IPS-18a (cell line): ENCODE measurements around the gene GRM7.

Experiments
- H3K27ac ChIP-seq: one replicate; pipeline ENCODE4 v1.5.1; 2013; ENCODE audit warnings: low read length
- H3K27me3 ChIP-seq: one replicate; pipeline ENCODE4 v1.6.1; 2013; ENCODE audit warnings: mild to moderate bottlenecking, low read length; ENCODE audit not compliant: control insufficient read depth, insufficient read depth
- H3K36me3 ChIP-seq: one replicate; pipeline ENCODE4 v1.6.1; 2013; ENCODE audit warnings: low read depth, low read length; ENCODE audit not compliant: control insufficient read depth
- H3K4me1 ChIP-seq: one replicate; pipeline ENCODE4 v1.6.1; 2013; ENCODE audit warnings: low read depth, low read length; ENCODE audit not compliant: control insufficient read depth
- H3K4me3 ChIP-seq: one replicate; pipeline ENCODE4 v1.5.1; 2013; ENCODE audit warnings: low read length
- H3K9ac ChIP-seq: one replicate; pipeline ENCODE4 v1.6.1; 2013; ENCODE audit warnings: mild to moderate bottlenecking, low read length, moderate library complexity
- H3K9me3 ChIP-seq: one replicate; pipeline ENCODE4 v1.6.1; 2013; ENCODE audit warnings: low read depth, low read length; ENCODE audit not compliant: control insufficient read depth

GRM7 gene

GRCh38 chr3:7309641-7310102, 448.8 kb downstream of the GRM7 start:
- H3K9ac ChIP-seq = no peak overlapping the region
- no peaks in the 10 kb centered on the region for H3K27me3 ChIP-seq
- no peaks in the 10 kb centered on the region for H3K4me1 ChIP-seq
- H3K9me3 ChIP-seq = no peaks in the 10 kb centered on the region
- no peak overlapping the region for H3K27ac ChIP-seq
- no peaks in the 10 kb centered on the region for H3K36me3 ChIP-seq
- H3K4me3 ChIP-seq = no peak overlapping the region

DNA sequence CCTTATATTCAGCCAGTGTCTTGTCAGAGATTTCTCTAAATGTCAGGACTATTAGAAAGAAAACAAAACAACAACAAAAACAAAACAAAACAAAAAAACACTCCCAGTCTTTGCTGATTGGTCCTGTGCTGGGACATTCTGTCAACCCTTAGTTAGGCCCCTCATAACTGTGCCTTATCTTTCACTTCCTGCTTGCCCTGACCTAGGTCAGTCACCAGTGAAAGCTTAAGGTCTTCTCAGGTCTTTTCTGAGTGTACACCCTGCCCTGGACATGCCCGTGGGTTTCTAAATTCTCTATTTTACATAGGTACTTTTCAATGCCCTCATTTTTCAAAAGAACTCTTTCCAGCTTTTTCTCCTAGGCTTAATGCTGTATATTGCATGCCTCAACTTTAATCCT, 454.1 kb downstream of the GRM7 start:
- H3K9ac ChIP-seq = no peak overlapping the region
- H3K27ac ChIP-seq = no peak overlapping the region

GRCh38 chr3:7322957-7323669, 462.2 kb downstream of the GRM7 start:
- H3K27me3 ChIP-seq = no peaks in the 10 kb centered on the region
- no peak overlapping the region for H3K27ac ChIP-seq
- H3K9me3 ChIP-seq = no peaks in the 10 kb centered on the region
- H3K4me1 ChIP-seq = no peaks in the 10 kb centered on the region
- H3K9ac ChIP-seq = no peak overlapping the region
- no peak overlapping the region for H3K4me3 ChIP-seq
- H3K36me3 ChIP-seq = no peaks in the 10 kb centered on the region

More for the DNA sequence above, 454.1 kb downstream of the GRM7 start:
- Histone ChIP-seq H3K36me3 (no peaks in the 10 kb centered on the region), H3K9me3 (no peaks in the 10 kb centered on the region), H3K4me3 (no peak overlapping the region), H3K27me3 (no peaks in the 10 kb centered on the region), H3K4me1 (no peaks in the 10 kb centered on the region)

DNA sequence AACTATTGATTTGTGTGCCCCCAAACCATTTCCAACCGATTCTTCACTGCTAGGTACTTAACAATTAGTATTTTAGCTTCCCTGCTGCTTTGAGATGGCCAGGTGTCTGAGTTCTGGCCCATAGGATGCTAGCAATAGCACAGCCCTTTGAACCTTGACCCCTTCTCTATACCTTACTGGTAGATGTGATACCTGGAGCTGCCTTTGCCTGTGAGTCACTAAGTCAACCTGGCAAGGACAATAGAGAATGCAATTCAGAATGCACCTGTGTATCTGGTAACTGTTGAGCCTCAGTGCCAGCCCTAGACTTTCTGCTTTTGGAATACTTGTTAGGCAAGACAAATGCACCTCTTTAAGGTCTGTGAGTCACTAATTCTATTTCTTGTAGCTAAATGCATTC, 467.4 kb downstream of the GRM7 start:
- H3K27ac ChIP-seq = no peak overlapping the region
- no peaks in the 10 kb centered on the region for H3K27me3 ChIP-seq
- no peak overlapping the region for H3K4me3 ChIP-seq
- H3K36me3 ChIP-seq = no peaks in the 10 kb centered on the region
- H3K9ac ChIP-seq = no peak overlapping the region
- no peaks in the 10 kb centered on the region for H3K9me3 ChIP-seq
- peaks cover 3% of the 10 kb centered on the region for H3K4me1 ChIP-seq

GRCh38 chr3:7332696-7333095, 471.8 kb downstream of the GRM7 start:
- Histone ChIP-seq H3K4me3 (no peak overlapping the region), H3K9ac (no peak overlapping the region), H3K4me1 (peaks cover 3% of the 10 kb centered on the region), H3K27ac (no peak overlapping the region), H3K27me3 (no peaks in the 10 kb centered on the region), H3K9me3 (no peaks in the 10 kb centered on the region), H3K36me3 (no peaks in the 10 kb centered on the region)

GRCh38 chr3:7333125-7333524, 472.2 kb downstream of the GRM7 start:
- Histone ChIP-seq H3K4me1 (peaks cover 3% of the 10 kb centered on the region), H3K36me3 (no peaks in the 10 kb centered on the region), H3K9me3 (no peaks in the 10 kb centered on the region), H3K4me3 (no peak overlapping the region), H3K9ac (no peak overlapping the region), H3K27ac (no peak overlapping the region), H3K27me3 (no peaks in the 10 kb centered on the region)

DNA sequence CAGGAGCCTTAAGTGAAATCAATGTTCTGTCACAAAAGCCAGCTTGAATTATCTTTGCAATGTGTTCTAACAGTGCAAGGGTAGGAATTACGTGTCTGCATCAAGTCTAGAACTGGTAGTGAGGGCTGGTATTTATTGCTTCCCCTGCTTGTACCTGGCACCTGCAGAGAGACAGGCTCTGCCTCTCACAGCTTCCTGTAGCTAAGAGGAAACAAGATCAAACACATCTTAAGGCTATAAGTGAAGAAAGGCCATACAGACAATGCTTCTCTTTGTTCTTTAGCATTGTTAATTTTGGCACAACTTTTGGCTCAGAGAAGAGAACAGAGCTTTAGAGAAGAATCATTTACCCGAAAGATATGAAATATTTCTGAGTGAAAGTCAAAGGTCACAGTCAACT, 479.9 kb downstream of the GRM7 start:
- Histone ChIP-seq H3K9ac (no peak overlapping the region), H3K4me3 (no peak overlapping the region), H3K27ac (no peak overlapping the region), H3K27me3 (no peaks in the 10 kb centered on the region), H3K36me3 (no peaks in the 10 kb centered on the region), H3K9me3 (no peaks in the 10 kb centered on the region), H3K4me1 (no peaks in the 10 kb centered on the region)

GRCh38 chr3:7346364-7346763, 485.4 kb downstream of the GRM7 start:
- Histone ChIP-seq H3K9me3 (no peaks in the 10 kb centered on the region), H3K36me3 (no peaks in the 10 kb centered on the region), H3K4me1 (no peaks in the 10 kb centered on the region), H3K27ac (no peak overlapping the region), H3K9ac (no peak overlapping the region), H3K27me3 (no peaks in the 10 kb centered on the region), H3K4me3 (no peak overlapping the region)

DNA sequence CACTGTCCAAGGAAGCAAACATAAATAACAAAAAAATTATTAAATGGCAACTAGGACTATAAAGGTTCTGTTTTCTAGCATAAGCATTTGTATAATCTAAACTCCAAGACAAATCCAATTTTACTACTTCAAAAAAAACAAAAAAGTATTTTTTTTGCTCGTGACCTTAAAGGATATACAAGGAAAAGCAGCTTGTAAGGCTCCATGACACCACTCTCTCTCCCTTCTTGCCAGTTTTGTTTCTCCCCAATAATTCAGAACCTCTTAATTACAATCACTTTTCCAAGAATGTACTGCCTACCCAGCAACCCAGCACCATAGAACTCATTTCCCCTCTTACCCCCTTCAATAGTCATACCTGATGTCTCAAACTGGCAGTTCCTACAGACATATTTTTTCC, 496.2 kb downstream of the GRM7 start:
- no peak overlapping the region for H3K4me3 ChIP-seq
- H3K27ac ChIP-seq = no peak overlapping the region
- H3K9me3 ChIP-seq = no peaks in the 10 kb centered on the region
- no peaks in the 10 kb centered on the region for H3K27me3 ChIP-seq
- H3K36me3 ChIP-seq = no peaks in the 10 kb centered on the region
- no peaks in the 10 kb centered on the region for H3K4me1 ChIP-seq
- H3K9ac ChIP-seq = no peak overlapping the region

DNA sequence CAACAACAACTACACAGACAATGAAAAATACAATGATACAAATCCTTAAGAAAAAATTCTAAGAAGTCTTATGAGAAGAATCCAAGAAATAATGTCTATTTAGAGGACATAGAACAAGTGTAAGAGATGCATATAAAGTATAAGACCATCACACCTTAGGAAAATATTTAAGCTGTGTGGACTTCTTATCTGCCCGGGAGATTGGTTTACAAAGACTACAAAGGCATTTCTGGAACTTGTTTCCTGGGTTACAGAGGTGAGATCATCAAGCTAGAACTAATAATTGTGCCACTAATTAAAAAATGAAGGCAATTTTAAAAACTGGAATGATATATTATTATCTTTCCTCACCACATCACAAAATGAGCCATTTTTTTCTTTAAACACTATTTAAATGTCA, 507.1 kb downstream of the GRM7 start:
- Histone ChIP-seq H3K4me3 (no peak overlapping the region), H3K27ac (no peak overlapping the region), H3K36me3 (no peaks in the 10 kb centered on the region), H3K27me3 (no peaks in the 10 kb centered on the region), H3K4me1 (no peaks in the 10 kb centered on the region), H3K9ac (no peak overlapping the region), H3K9me3 (no peaks in the 10 kb centered on the region)

- H3K9ac ChIP-seq = no peak overlapping the region
- no peaks in the 10 kb centered on the region for H3K27me3 ChIP-seq
- no peak overlapping the region for H3K27ac ChIP-seq
- H3K9me3 ChIP-seq = no peaks in the 10 kb centered on the region
- no peaks in the 10 kb centered on the region for H3K4me1 ChIP-seq
- no peak overlapping the region for H3K4me3 ChIP-seq
- H3K36me3 ChIP-seq = no peaks in the 10 kb centered on the region
Observed at GRCh38 chr3:7368597-7368996, 507.7 kb downstream of the GRM7 start.
